PFSK-1 (cell line): ENCODE results near the gene PRSS48. TPM values are rescaled to one million over a fixed set of nuclear protein-coding genes. Genes with fewer than 3 reads are reported as not detected.

ENCODE experiments used
- FOXP2 ChIP-seq: optimal IDR thresholded peaks from 2 replicates; pipeline ENCODE3; 2011; ENCODE audit warnings: borderline replicate concordance, control low read depth, inconsistent platforms; ENCODE audit not compliant: insufficient read depth; ENCODE audit errors: extremely low read length, extremely low read depth
- POLR2AphosphoS5 ChIP-seq: IDR thresholded peaks from 2 replicates; pipeline ENCODE4 v1.6.1; 2012; ENCODE audit warnings: low read depth, mild to moderate bottlenecking, control low read depth, low read length, moderate library complexity
- REST ChIP-seq, 2 experiments: IDR thresholded peaks; 2 replicates each; pipeline versions ENCODE4 v1.6.1 to v1.8.0; 2011 to 2012; ENCODE audit warnings: low read depth in 2 of 2, low read length in 2 of 2, control low read depth in 1 of 2, inconsistent platforms in 1 of 2, mild to moderate bottlenecking in 1 of 2, moderate library complexity in 1 of 2; ENCODE audit not compliant: insufficient read depth in 1 of 2
- SIN3A ChIP-seq: IDR thresholded peaks from 2 replicates; pipeline ENCODE4 v1.6.1; 2012; ENCODE audit warnings: mild to moderate bottlenecking, low read length, moderate library complexity, borderline replicate concordance; ENCODE audit not compliant: insufficient read depth
- TAF1 ChIP-seq: IDR thresholded peaks from 2 replicates; pipeline ENCODE4 v1.6.1; 2012; ENCODE audit warnings: low read length, control low read depth, borderline replicate concordance; ENCODE audit not compliant: insufficient read depth
- polyA plus RNA-seq: library from polyadenylated mRNA; unstranded; fragments of >200 nt; gene quantifications from one replicate; pipeline ENCODE4 v1.2.1, GENCODE V29; 2012; ENCODE audit warnings: low read depth, missing spikeins; ENCODE audit not compliant: insufficient read length

Gene PRSS48
- not detected for polyA plus RNA-seq

GRCh38 chr4:151276787-151277562 lies at the start of gene PRSS48:
TSS of gene PRSS48 (plus strand) at chr4:151277161. CDS start at chr4:151277173, 12 bp downstream.
- no peak for TF ChIP-seq REST (IDR thresholded peaks at IDR 0.05; ENCODE audit: insufficient read depth in 1 of 2, low read depth in 2 of 2, low read length in 2 of 2)
- no peak for TF ChIP-seq POLR2AphosphoS5

DNA sequence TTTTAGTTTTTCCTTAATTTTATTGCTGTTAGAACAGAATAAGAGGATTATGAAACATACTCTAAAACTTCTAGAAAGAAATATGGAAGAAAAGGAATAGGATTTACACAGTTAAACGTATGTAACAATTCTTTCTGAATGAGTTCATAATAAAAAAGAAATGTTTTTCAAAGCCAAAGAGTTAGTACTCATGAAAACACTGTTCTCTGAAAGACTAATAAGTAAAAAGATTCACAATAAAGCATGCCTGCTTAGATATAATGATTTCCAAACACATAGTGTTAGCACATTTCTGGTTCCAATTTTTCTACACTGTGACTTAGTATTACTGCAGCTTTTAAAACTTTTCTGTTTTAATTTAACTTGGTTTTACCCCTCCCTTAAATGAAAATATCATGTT lies 49.8 kb upstream of the PRSS48 start:
- TF ChIP-seq REST (IDR thresholded peaks at IDR 0.05; ENCODE audit: insufficient read depth in 1 of 2, low read depth in 2 of 2, low read length in 2 of 2) (no peak), FOXP2 (no peak)

- TF ChIP-seq REST (IDR thresholded peaks at IDR 0.05; ENCODE audit: insufficient read depth in 1 of 2, low read depth in 2 of 2, low read length in 2 of 2) = no peak
- TF ChIP-seq FOXP2 = no peak
- TF ChIP-seq POLR2AphosphoS5 = no peak
- no peak for TF ChIP-seq SIN3A
- TF ChIP-seq TAF1 = no peak
These were observed 49.2 kb upstream of the PRSS48 start for GRCh38 chr4:151227731-151228130.

- no peak for TF ChIP-seq SIN3A
- TF ChIP-seq FOXP2 = no peak
- TF ChIP-seq POLR2AphosphoS5 = no peak
- TF ChIP-seq TAF1 = no peak
- no peak for TF ChIP-seq REST (IDR thresholded peaks at IDR 0.05; ENCODE audit: insufficient read depth in 1 of 2, low read depth in 2 of 2, low read length in 2 of 2)
These were observed 48.5 kb upstream of the PRSS48 start for GRCh38 chr4:151228189-151229119.
